ENCODE results near the gene MYO7A.

The MYO7A gene

GRCh38 chr11:77186302-77186701 is 58.3 kb downstream of the MYO7A start:
- DNase-seq (ENCODE audit: low read depth) = no peak

GRCh38 chr11:77187111-77187750 is 59.2 kb downstream of the MYO7A start:
- no peak for DNase-seq (ENCODE audit: low read depth)

GRCh38 chr11:77187776-77188632 is 60.0 kb downstream of the MYO7A start:
- peak; percentile 63 for DNase-seq (ENCODE audit: low read depth)

GRCh38 chr11:77188633-77189491 is 60.8 kb downstream of the MYO7A start:
- DNase-seq (ENCODE audit: low read depth) = no peak

GRCh38 chr11:77189588-77190210 is 61.7 kb downstream of the MYO7A start:
- no peak for DNase-seq (ENCODE audit: low read depth)

- DNase-seq (ENCODE audit: low read depth) = no peak
Observed at GRCh38 chr11:77190331-77191075, 62.5 kb downstream of the MYO7A start.

GRCh38 chr11:77191429-77191822 is 63.4 kb downstream of the MYO7A start:
- DNase-seq (ENCODE audit: low read depth) = no peak

- DNase-seq (ENCODE audit: low read depth) = peak; percentile 68
Observed at GRCh38 chr11:77191823-77192495, 63.9 kb downstream of the MYO7A start.

GRCh38 chr11:77193167-77193566 is 65.1 kb downstream of the MYO7A start:
- DNase-seq (ENCODE audit: low read depth) = no peak

- no peak for DNase-seq (ENCODE audit: low read depth)
Observed at GRCh38 chr11:77193911-77194830, 66.1 kb downstream of the MYO7A start.

GRCh38 chr11:77195071-77195755 is 67.2 kb downstream of the MYO7A start:
- no peak for DNase-seq (ENCODE audit: low read depth)

- DNase-seq (ENCODE audit: low read depth) = no peak
Observed at GRCh38 chr11:77196961-77197360, 68.9 kb downstream of the MYO7A start.

GRCh38 chr11:77197626-77198320 is 69.7 kb downstream of the MYO7A start:
- DNase-seq (ENCODE audit: low read depth) = no peak

GRCh38 chr11:77198440-77198849 is 70.4 kb downstream of the MYO7A start:
- DNase-seq (ENCODE audit: low read depth) = peak; percentile 33

GRCh38 chr11:77199137-77199745 is 71.2 kb downstream of the MYO7A start:
- DNase-seq (ENCODE audit: low read depth) = no peak

GRCh38 chr11:77200351-77201268 is 72.6 kb downstream of the MYO7A start:
- no peak for DNase-seq (ENCODE audit: low read depth)

- DNase-seq (ENCODE audit: low read depth) = no peak
Observed at GRCh38 chr11:77201370-77201769, 73.3 kb downstream of the MYO7A start.

Data from activated T-cell treated with anti-CD3 and anti-CD28 coated beads for 48 hours (primary cell).